Fibroblast of pulmonary artery (primary cell): Measurements from ENCODE around the gene MFSD11.
A peak's percentile ranks its signal among the peaks of the same experiment; 100 is the strongest.

ENCODE experiments used
- DNase-seq: peaks from one replicate; pipeline ENCODE4 v3.0.0-alpha.2; 2010; ENCODE audit warnings: low read depth
- H3K4me3 ChIP-seq: replicated peaks from 2 replicates; pipeline ENCODE4 v1.5.1; 2011; ENCODE audit warnings: low read depth, mild to moderate bottlenecking, control low read depth, low read length, moderate library complexity
- CTCF ChIP-seq: IDR thresholded peaks from 2 replicates; pipeline ENCODE4 v1.5.1; 2011; ENCODE audit warnings: mild to moderate bottlenecking, control low read depth, low read length, inconsistent platforms; ENCODE audit errors: missing control alignments

The MFSD11 gene

GRCh38 chr17:76737676-76738467 lies at the start of gene MFSD11:
MFSD11 (plus strand) TSS chr17:76738119; CDS start chr17:76738353, 234 bp downstream.
- peak; percentile 96 for DNase-seq
- no peak for TF ChIP-seq CTCF
- H3K4me3 ChIP-seq = peak within 1 kb of the TSS; percentile 95

- no peak overlapping the region for H3K4me3 ChIP-seq
- no peak for DNase-seq
- TF ChIP-seq CTCF = peak; percentile 2
These were observed 49.7 kb upstream of the MFSD11 start for GRCh38 chr17:76688165-76688622.

GRCh38 chr17:76689859-76690258 lies 48.1 kb upstream of the MFSD11 start:
- TF ChIP-seq CTCF = no peak
- H3K4me3 ChIP-seq = no peak overlapping the region
- no peak for DNase-seq

- no peak for TF ChIP-seq CTCF
- no peak for DNase-seq
- H3K4me3 ChIP-seq = no peak overlapping the region
These were observed 47.2 kb upstream of the MFSD11 start for GRCh38 chr17:76690596-76691280.

GRCh38 chr17:76691379-76692191 lies 46.3 kb upstream of the MFSD11 start:
- TF ChIP-seq CTCF = no peak
- DNase-seq = no peak
- no peak overlapping the region for H3K4me3 ChIP-seq

GRCh38 chr17:76695059-76695831 lies 42.7 kb upstream of the MFSD11 start:
- H3K4me3 ChIP-seq = no peak overlapping the region
- no peak for DNase-seq
- no peak for TF ChIP-seq CTCF
